Retinal pigment epithelial cell (primary cell): ENCODE results near the gene VCP.

Source experiments
- DNase-seq: peaks from one replicate; pipeline ENCODE4 v3.0.0-alpha.2; 2010; ENCODE audit warnings: low read depth
- H3K4me3 ChIP-seq: 2 replicates; pipeline ENCODE4 v1.5.1; 2011; ENCODE audit warnings: mild to moderate bottlenecking, low read length, control low read depth, moderate library complexity
- CTCF ChIP-seq: conservative IDR thresholded peaks from 2 replicates; pipeline ENCODE4 v1.5.1; 2011; ENCODE audit warnings: low read depth, low read length, control low read depth, inconsistent platforms

VCP gene

GRCh38 chr9:35102465-35102768, 30.0 kb upstream of the VCP start:
- no peak for DNase-seq
- TF ChIP-seq CTCF: no peak

GRCh38 chr9:35097573-35097972, 25.1 kb upstream of the VCP start:
- H3K4me3 ChIP-seq: no peak overlapping the region
- DNase-seq: no peak
- no peak for TF ChIP-seq CTCF

More at GRCh38 chr9:35102465-35102768, 30.0 kb upstream of the VCP start:
- H3K4me3 ChIP-seq: peak overlapping the region; percentile 92

GRCh38 chr9:35096035-35096849, 23.8 kb upstream of the VCP start, which contains the start of gene PIGO:
Gene PIGO, minus strand, starts transcription at chr9:35096591. Its CDS starts 1,026 bp downstream, at chr9:35095565.
- peak within 1 kb of the TSS; percentile 96 for H3K4me3 ChIP-seq
- DNase-seq: no peak
- TF ChIP-seq CTCF: peak; percentile 85

- DNase-seq: no peak
- TF ChIP-seq CTCF: no peak
- H3K4me3 ChIP-seq: no peak overlapping the region
Observed at GRCh38 chr9:35091536-35091935, 19.1 kb upstream of the VCP start.

- DNase-seq: no peak
- no peak for TF ChIP-seq CTCF
- no peak overlapping the region for H3K4me3 ChIP-seq
Observed at GRCh38 chr9:35089434-35089833, 17.0 kb upstream of the VCP start.

GRCh38 chr9:35085078-35085477, 12.7 kb upstream of the VCP start:
- H3K4me3 ChIP-seq: no peak overlapping the region
- DNase-seq: no peak
- no peak for TF ChIP-seq CTCF
